Right cardiac atrium (tissue), 5 donors: Measurements from ENCODE around the gene METTL24. TPM values are rescaled to one million over a fixed set of nuclear protein-coding genes. Genes with fewer than 3 reads are reported as not detected.

Source experiments
- ATAC-seq, 2 donors: fragments of 200-7000 bp; cut with Tn5 transposase; one replicate each; pipeline versions ENCODE4 v1.8.0 to v1.9.1; 2020; ENCODE audit warnings: moderate library complexity in 2 of 2, mild to moderate bottlenecking in 1 of 2
- DNase-seq, 3 donors: peaks; one replicate each; pipeline ENCODE4 v3.0.0-alpha.2; 2020
- H3K27ac ChIP-seq: one replicate; pipeline ENCODE4 v1.5.1; 2013; ENCODE audit warnings: mild to moderate bottlenecking, low read length, control low read depth, moderate library complexity
- H3K27me3 ChIP-seq: one replicate; pipeline ENCODE4 v1.6.1; 2013; ENCODE audit not compliant: control insufficient read depth, insufficient read depth
- H3K4me1 ChIP-seq: one replicate; pipeline ENCODE4 v1.6.1; 2013; ENCODE audit warnings: low read length; ENCODE audit not compliant: control insufficient read depth, insufficient read depth
- H3K4me3 ChIP-seq: one replicate; pipeline ENCODE4 v1.5.1; 2013; ENCODE audit warnings: low read length, control low read depth
- H3K9me3 ChIP-seq: one replicate; pipeline ENCODE4 v1.6.1; 2013; ENCODE audit warnings: low read length; ENCODE audit not compliant: control insufficient read depth
- WGBS: extraction: QIAGEN DNeasy Blood & Tissue Kit; methylation state at CpG from one replicate; pipeline ENCODE4 v1.1.7; 2013; 5-methylcytosine and 5-hydroxymethylcytosine counted together
- intact Hi-C, 4 donors: fragments of 100-400 bp; cut with DNase I; formaldehyde crosslinking; loops; one replicate each; pipeline versions ENCODE4 v1.11.0 to v1.14.0; 2022 to 2023
- polyA plus RNA-seq: library from polyadenylated mRNA; stranded (reverse); fragments of 200-250 nt; gene quantifications from one replicate; pipeline ENCODE4 v1.2.3, GENCODE V29; 2013
- total RNA-seq, 4 donors: library from RNA; stranded (reverse); fragmentation: NEBNext Ultra II Directional; extraction: Animal tissue kit (Norgen Biotek cat#: 25700); gene quantifications; one replicate each; pipeline ENCODE4 v1.2.1, GENCODE V29; 2021
- donor health status: healthy with polysubstance abuse.
- donor health status: DM: no; HTN: yes; CAD: no.
- donor health status: DM: no; HTN: no; CAD: no.
- donor health status: DM: no; HTN: yes; CAD: no; lungs with severe emphysema.
- donor health status: DM: yes; HTN: yes; CAD: no.

Gene METTL24
- total and polyA plus RNA-seq, 5 donors: 0.77 to 4.2 (median 3.5) TPM

DNA sequence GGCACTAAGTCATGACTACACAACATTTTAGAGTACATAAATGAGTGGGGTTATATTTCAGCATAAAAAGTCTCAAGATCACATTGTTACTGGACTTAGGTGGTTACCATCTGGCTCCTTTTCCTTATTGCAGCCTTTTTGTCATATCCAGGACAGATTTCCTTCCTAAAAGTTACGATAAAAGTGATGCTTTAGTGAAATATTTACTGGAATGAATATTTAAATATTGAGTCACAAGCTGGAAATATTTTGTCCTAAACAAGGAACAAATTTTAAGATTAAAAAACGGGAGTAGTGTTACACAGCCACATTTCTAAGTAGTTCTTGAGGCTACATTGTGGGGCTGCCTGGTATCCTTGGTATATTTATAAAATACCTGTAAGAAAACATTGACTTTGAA is 125.7 kb downstream of the METTL24 start:
- ATAC-seq (no peak), DNase-seq (no peak)
- Histone ChIP-seq H3K27ac (no peak overlapping the region), H3K9me3 (no peaks in the 10 kb centered on the region), H3K27me3 (no peaks in the 10 kb centered on the region), H3K4me3 (no peak overlapping the region), H3K4me1 (no peaks in the 10 kb centered on the region)
- WGBS: 75% methylated on average over 2 of the region's 2 CpGs
- intact Hi-C loops: no loop called here

DNA sequence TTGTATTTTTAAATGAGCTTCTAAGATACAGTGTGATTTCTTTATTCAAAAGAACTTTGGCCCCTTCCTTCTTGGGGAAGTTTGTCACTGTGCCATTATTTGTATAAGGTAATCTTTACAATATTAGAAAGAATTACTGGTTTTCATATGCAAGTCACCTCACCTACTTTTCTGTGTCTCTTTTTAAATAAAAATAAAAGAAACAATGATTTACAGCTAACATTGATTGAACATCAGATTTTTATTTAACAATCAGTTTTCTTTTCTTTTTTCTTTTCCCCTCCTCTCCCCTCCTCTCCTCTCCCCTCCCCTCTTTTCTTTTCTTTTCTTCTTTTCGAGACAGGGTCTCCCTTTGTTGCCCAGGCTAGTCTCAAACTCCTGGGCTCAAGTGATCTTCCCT is 131.9 kb downstream of the METTL24 start:
- H3K27me3 ChIP-seq: no peaks in the 10 kb centered on the region
- H3K4me1 ChIP-seq: no peaks in the 10 kb centered on the region
- H3K27ac ChIP-seq: no peak overlapping the region
- 89% methylated on average over 1 of the region's 1 CpG for WGBS
- no peak for ATAC-seq
- no peak for DNase-seq
- no peak overlapping the region for H3K4me3 ChIP-seq
- no peaks in the 10 kb centered on the region for H3K9me3 ChIP-seq
- intact Hi-C loops: no loop called here

DNA sequence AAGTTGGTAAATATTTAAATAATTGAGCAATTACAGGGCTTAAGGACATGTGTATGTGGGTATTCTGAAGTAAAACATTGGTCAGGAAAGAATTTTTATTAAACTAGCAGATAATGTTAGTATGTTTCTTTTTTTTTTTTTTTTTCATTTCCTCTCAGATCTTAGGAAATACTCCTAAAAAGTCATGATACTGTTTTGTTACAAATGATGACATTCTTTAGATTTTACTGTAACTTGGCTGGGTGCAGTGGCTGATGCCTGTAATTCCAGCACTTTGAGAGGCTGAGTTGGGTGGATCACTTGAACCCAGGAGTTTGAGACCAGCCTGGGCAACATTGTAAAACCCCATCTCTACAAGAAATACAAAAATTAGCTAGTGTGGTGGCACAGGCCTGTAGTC is 136.4 kb downstream of the METTL24 start:
- intact Hi-C loops: no loop called here
- no peak for DNase-seq
- no peaks in the 10 kb centered on the region for H3K4me1 ChIP-seq
- no peak for ATAC-seq
- H3K4me3 ChIP-seq: no peak overlapping the region
- no peaks in the 10 kb centered on the region for H3K27me3 ChIP-seq
- no peak overlapping the region for H3K27ac ChIP-seq
- H3K9me3 ChIP-seq: no peaks in the 10 kb centered on the region

DNA sequence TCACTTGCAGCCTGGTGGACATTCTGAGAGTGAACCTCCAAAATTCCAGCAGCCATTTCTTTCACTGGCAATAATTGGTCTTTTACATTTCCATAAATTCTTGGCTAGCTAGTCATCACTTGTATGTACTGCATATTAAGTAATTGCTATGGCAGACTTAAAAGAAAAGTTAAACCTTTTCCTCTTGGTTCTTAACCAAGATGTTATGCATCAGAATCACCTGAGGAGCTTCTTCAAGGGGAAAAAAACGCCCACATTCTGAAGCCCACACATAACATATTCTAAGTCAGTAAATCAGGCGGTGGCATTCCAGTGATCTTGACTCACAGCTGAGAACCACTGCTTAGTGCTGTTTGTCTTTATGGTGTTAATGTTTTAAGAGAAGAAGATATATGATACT is 140.9 kb downstream of the METTL24 start:
- no peak overlapping the region for H3K4me3 ChIP-seq
- 90% methylated on average over 2 of the region's 2 CpGs for WGBS
- H3K4me1 ChIP-seq: no peaks in the 10 kb centered on the region
- no peaks in the 10 kb centered on the region for H3K27me3 ChIP-seq
- H3K9me3 ChIP-seq: no peaks in the 10 kb centered on the region
- intact Hi-C loops: no loop called here
- ATAC-seq (no peak), DNase-seq (no peak)
- H3K27ac ChIP-seq: no peak overlapping the region

DNA sequence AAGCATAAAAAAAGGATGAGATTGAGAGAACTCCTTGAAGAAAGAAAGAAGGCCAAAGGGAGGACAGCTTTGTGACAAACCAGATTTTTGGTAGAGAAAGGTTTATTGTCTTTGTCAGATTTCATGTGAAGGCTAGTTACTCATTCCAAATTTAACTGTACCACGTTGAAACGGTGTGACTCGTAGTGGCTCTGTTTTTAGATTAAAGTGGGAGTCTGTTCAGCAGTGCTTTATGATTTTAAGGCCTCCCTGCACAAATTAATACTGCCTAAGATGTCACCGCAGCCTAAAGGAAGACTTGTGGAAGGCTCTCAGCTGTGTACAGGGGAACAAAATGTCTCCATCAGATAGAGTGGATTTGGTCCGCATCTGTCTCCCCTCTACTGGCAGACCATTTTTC is 142.0 kb downstream of the METTL24 start:
- no peaks in the 10 kb centered on the region for H3K9me3 ChIP-seq
- no peak overlapping the region for H3K27ac ChIP-seq
- ATAC-seq (no peak), DNase-seq (no peak)
- no peak overlapping the region for H3K4me3 ChIP-seq
- no peaks in the 10 kb centered on the region for H3K4me1 ChIP-seq
- WGBS: 79% methylated on average over 5 of the region's 5 CpGs
- H3K27me3 ChIP-seq: no peaks in the 10 kb centered on the region
- intact Hi-C loops: no loop called here

DNA sequence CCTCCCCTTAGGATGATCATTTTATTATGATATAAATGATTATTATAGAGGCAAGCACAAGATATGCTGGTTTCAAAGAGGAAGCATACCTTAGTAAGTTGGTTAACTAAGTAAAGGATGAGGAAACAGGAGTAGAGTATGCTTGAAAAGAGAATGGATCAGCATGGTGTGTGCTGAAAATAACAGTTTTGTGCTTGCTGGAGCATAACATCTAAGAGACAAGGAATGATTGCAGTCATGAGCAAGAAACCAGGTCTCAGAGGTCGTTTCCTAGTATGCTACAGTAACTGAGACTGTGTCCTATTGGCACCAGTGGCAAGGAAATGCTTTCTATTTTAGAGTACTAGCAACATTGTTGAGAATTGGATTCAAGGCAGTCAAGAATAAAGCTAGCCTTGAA is 143.8 kb downstream of the METTL24 start:
- H3K4me3 ChIP-seq: no peak overlapping the region
- H3K9me3 ChIP-seq: no peaks in the 10 kb centered on the region
- H3K27me3 ChIP-seq: no peaks in the 10 kb centered on the region
- ATAC-seq (no peak), DNase-seq (no peak)
- WGBS: 58% methylated on average over 1 of the region's 1 CpG
- H3K4me1 ChIP-seq: no peaks in the 10 kb centered on the region
- intact Hi-C loops: no loop called here
- no peak overlapping the region for H3K27ac ChIP-seq

DNA sequence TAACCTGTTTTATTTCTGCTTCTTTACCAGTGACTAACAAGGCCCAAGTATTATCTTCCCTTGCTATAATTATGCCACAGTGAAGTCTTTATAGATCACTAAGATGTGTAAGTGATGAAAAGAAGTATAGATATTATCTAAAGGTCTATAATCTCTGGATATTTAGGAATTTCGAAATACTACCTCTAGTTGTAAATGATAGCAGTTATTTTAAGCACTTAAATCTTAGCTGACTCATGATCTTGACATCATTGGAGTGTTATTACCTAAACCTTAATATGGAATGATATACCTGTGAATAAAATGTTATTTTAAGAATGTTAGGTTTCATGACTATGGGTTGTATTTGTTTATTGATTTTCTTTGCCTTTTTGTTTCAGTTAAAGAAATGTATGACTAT is 146.4 kb downstream of the METTL24 start:
- H3K27ac ChIP-seq: no peak overlapping the region
- no peaks in the 10 kb centered on the region for H3K27me3 ChIP-seq
- no peaks in the 10 kb centered on the region for H3K4me1 ChIP-seq
- H3K9me3 ChIP-seq: no peaks in the 10 kb centered on the region
- no peak overlapping the region for H3K4me3 ChIP-seq
- intact Hi-C loops: no loop called here
- WGBS: 100% methylated on average over 1 of the region's 1 CpG
- ATAC-seq: no peak
- DNase-seq: no peak

DNA sequence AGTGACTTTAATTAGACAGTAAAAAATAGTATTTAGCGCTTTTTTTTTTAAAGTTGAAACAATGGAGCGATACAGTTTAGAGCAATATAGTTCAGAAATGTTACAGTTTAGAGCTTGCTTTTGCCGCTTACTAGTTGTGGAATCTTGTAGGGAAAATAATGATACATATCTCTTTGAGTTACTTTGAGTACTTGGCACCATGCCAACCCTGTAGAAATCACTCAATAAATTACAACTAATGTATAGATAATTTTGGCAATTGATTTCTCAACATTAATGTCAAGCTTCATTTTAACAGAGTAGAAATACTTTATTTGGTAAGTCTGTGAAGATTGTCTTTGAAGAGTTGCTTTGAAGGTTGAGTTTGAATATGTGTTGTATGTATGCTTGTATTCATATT is 150.5 kb downstream of the METTL24 start:
- Histone ChIP-seq H3K4me3 (no peak overlapping the region), H3K27me3 (no peaks in the 10 kb centered on the region), H3K4me1 (no peaks in the 10 kb centered on the region), H3K9me3 (no peaks in the 10 kb centered on the region), H3K27ac (no peak overlapping the region)
- WGBS: 98% methylated on average over 3 of the region's 3 CpGs
- intact Hi-C loops: no loop called here
- no peak for ATAC-seq
- DNase-seq: no peak

DNA sequence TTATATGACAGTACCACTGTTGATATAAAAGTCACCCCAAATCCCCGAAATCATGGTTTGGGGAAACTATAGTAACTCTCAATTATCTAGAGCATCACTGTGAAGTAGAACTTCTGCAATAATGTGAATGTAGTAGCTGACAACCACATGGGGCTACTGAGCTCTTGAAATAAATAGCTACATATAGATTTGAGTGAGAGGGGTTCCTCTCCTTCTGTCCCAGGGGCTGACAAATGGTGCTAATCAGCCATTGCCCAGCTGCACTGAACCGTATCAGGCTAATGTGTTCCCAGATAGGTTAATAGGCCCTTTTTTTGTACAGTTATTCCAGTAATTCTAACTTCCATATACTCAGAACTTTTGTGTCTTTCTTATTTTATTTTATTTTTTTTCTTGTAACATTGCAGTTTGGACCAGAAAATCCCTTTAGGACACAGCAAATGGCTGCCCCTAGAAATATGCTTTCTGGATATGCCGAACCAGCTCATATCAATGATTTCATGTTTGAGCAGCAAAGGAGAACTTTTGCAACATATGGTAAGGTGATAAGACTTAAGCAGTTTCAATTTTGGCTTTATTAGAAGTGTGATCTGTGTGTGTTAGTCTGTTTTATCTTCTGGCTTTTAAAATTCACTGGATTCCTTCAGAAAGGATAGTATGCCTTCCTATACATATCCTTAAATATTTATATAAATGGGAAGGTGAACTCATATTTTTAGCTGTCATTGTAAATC is 156.8 kb downstream of the METTL24 start:
- intact Hi-C loops: no loop called here
- ATAC-seq (no peak), DNase-seq (peak in 1 of 3 donors; percentile 25)
- Histone ChIP-seq H3K27ac (no peak overlapping the region), H3K9me3 (no peaks in the 10 kb centered on the region), H3K27me3 (no peaks in the 10 kb centered on the region), H3K4me1 (peaks cover 1% of the 10 kb centered on the region), H3K4me3 (no peak overlapping the region)
- 82% methylated on average over 3 of the region's 3 CpGs for WGBS

DNA sequence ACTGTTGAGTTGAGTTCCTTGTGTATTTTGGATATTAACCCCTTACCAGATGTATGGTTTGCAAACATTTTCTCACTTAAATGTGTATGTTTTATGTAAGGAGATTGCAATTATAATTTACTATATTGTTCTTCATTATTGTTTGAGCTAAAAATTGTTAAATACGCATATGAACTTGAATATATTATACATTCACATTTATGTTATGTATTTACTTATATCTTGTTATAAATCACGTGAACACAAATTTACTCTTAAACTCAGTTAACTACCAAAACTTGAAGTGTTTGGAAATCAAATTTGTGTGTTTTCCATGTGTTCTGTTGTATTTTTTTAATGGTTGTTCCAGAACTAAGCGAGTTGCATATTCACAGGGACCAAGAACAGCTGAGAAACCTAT is 159.6 kb downstream of the METTL24 start:
- H3K27ac ChIP-seq: no peak overlapping the region
- DNase-seq (no peak), ATAC-seq (no peak)
- H3K4me1 ChIP-seq: peaks cover 1% of the 10 kb centered on the region
- H3K4me3 ChIP-seq: no peak overlapping the region
- 97% methylated on average over 3 of the region's 3 CpGs for WGBS
- intact Hi-C loops: no loop called here
- H3K27me3 ChIP-seq: no peaks in the 10 kb centered on the region
- no peaks in the 10 kb centered on the region for H3K9me3 ChIP-seq

DNA sequence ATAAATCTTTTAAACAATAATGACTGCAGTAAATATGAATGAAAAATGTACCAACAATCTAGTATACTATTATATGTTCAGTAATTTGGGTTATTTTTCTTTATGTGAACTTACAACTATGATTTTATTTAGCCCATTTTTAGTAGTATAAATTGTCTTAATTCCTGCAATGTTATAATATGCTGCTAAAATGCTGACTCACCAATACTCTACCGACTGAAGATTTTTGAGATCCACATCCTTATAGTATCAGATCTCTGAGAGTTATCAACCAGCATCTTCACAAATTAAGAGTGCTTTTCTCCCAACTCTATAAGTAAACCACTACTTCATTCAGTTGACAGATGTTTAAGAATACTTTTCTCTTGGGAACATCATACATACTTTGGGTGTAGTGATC is 161.3 kb downstream of the METTL24 start:
- ATAC-seq: no peak
- Histone ChIP-seq H3K4me3 (no peak overlapping the region), H3K9me3 (no peaks in the 10 kb centered on the region), H3K4me1 (peaks cover 1% of the 10 kb centered on the region), H3K27ac (no peak overlapping the region), H3K27me3 (no peaks in the 10 kb centered on the region)
- intact Hi-C loops: no loop called here
- no peak for DNase-seq
- WGBS: 83% methylated on average over 1 of the region's 1 CpG

DNA sequence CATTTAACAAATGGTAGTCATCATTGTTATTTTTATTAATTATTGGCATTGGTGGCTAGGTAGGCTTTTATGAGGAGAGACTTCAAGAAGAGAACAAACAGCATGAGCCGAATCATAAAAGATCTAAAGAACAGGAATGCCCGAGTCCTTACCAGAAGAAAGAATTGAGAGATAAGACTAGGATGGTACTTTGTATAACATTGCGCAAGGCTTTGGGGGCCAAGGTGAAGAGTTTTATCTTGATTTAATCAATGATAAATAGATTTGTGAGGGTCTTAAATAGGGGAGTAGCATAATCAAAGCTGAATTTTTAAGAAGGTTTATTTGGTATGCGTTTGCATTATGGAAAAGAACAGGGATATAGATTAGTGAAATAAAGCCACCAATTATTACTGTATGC is 162.5 kb downstream of the METTL24 start:
- Histone ChIP-seq H3K27me3 (no peaks in the 10 kb centered on the region), H3K27ac (no peak overlapping the region), H3K9me3 (no peaks in the 10 kb centered on the region), H3K4me3 (no peak overlapping the region), H3K4me1 (no peaks in the 10 kb centered on the region)
- DNase-seq (no peak), ATAC-seq (no peak)
- intact Hi-C loops: no loop called here
- WGBS: 93% methylated on average over 4 of the region's 4 CpGs
